ENCODE data around the gene MAPKAP1.
A peak's percentile ranks its signal among the peaks of the same experiment; 100 is the strongest.

MAPKAP1 gene

GRCh38 chr9:125436613-125437443 lies 270.2 kb downstream of the MAPKAP1 start:
- in situ Hi-C loops (cut with MboI; ENCODE audit: low sequenced_read_pairs) = no loop called here
- H3K4me3 ChIP-seq = no peak overlapping the region

GRCh38 chr9:125435776-125436612 lies 271.0 kb downstream of the MAPKAP1 start:
- no peaks in the 10 kb centered on the region for H3K4me1 ChIP-seq
- no peaks in the 10 kb centered on the region for H3K36me3 ChIP-seq (replicated peaks)
- no peak overlapping the region for H3K4me3 ChIP-seq
- no peaks in the 10 kb centered on the region for H3K9me3 ChIP-seq
- DNase-seq (ENCODE audit: low spot score in 2 of 2) = no peak
- no peaks in the 10 kb centered on the region for H3K27me3 ChIP-seq (ENCODE audit: low read depth)
- in situ Hi-C loops (cut with MboI; ENCODE audit: low sequenced_read_pairs) = no loop called here

More at GRCh38 chr9:125436613-125437443, 270.2 kb downstream of the MAPKAP1 start:
- no peaks in the 10 kb centered on the region for H3K4me1 ChIP-seq
- no peaks in the 10 kb centered on the region for H3K9me3 ChIP-seq
- no peaks in the 10 kb centered on the region for H3K27me3 ChIP-seq (ENCODE audit: low read depth)
- DNase-seq (ENCODE audit: low spot score in 2 of 2) = no peak
- H3K36me3 ChIP-seq (replicated peaks) = no peaks in the 10 kb centered on the region

- Histone ChIP-seq H3K27me3 (ENCODE audit: low read depth) (no peaks in the 10 kb centered on the region), H3K36me3 (replicated peaks) (no peaks in the 10 kb centered on the region), H3K4me1 (no peaks in the 10 kb centered on the region), H3K4me3 (no peak overlapping the region), H3K9me3 (no peaks in the 10 kb centered on the region)
- in situ Hi-C loops (cut with MboI; ENCODE audit: low sequenced_read_pairs) = no loop called here
- DNase-seq (ENCODE audit: low spot score in 2 of 2) = no peak
These were observed 271.8 kb downstream of the MAPKAP1 start for GRCh38 chr9:125434986-125435775.

- H3K4me1 ChIP-seq = no peaks in the 10 kb centered on the region
- no peaks in the 10 kb centered on the region for H3K9me3 ChIP-seq
- no peaks in the 10 kb centered on the region for H3K27me3 ChIP-seq (ENCODE audit: low read depth)
- in situ Hi-C loops (cut with MboI; ENCODE audit: low sequenced_read_pairs) = no loop called here
- H3K4me3 ChIP-seq = no peak overlapping the region
- DNase-seq (ENCODE audit: low spot score in 2 of 2) = no peak
- no peaks in the 10 kb centered on the region for H3K36me3 ChIP-seq (replicated peaks)
These were observed 273.5 kb downstream of the MAPKAP1 start for GRCh38 chr9:125433461-125434011.

GRCh38 chr9:125432715-125433385 lies 274.2 kb downstream of the MAPKAP1 start:
- H3K4me3 ChIP-seq = no peak overlapping the region
- H3K36me3 ChIP-seq (replicated peaks) = no peaks in the 10 kb centered on the region
- no peaks in the 10 kb centered on the region for H3K27me3 ChIP-seq (ENCODE audit: low read depth)
- no peak for DNase-seq (ENCODE audit: low spot score in 2 of 2)
- no peaks in the 10 kb centered on the region for H3K4me1 ChIP-seq
- in situ Hi-C loops (cut with MboI; ENCODE audit: low sequenced_read_pairs) = no loop called here
- H3K9me3 ChIP-seq = no peaks in the 10 kb centered on the region

GRCh38 chr9:125431741-125432271 lies 275.2 kb downstream of the MAPKAP1 start:
- DNase-seq (ENCODE audit: low spot score in 2 of 2) = no peak
- H3K9me3 ChIP-seq = no peaks in the 10 kb centered on the region
- no peaks in the 10 kb centered on the region for H3K27me3 ChIP-seq (ENCODE audit: low read depth)
- no peaks in the 10 kb centered on the region for H3K36me3 ChIP-seq (replicated peaks)
- in situ Hi-C loops (cut with MboI; ENCODE audit: low sequenced_read_pairs) = no loop called here
- no peak overlapping the region for H3K4me3 ChIP-seq
- no peaks in the 10 kb centered on the region for H3K4me1 ChIP-seq

- H3K4me1 ChIP-seq = no peaks in the 10 kb centered on the region
- H3K36me3 ChIP-seq (replicated peaks) = no peaks in the 10 kb centered on the region
- H3K27me3 ChIP-seq (ENCODE audit: low read depth) = no peaks in the 10 kb centered on the region
- no peak overlapping the region for H3K4me3 ChIP-seq
- no peaks in the 10 kb centered on the region for H3K9me3 ChIP-seq
- in situ Hi-C loops (cut with MboI; ENCODE audit: low sequenced_read_pairs) = no loop called here
- no peak for DNase-seq (ENCODE audit: low spot score in 2 of 2)
These were observed 276.0 kb downstream of the MAPKAP1 start for GRCh38 chr9:125431012-125431305.

- no peaks in the 10 kb centered on the region for H3K36me3 ChIP-seq (replicated peaks)
- no peaks in the 10 kb centered on the region for H3K9me3 ChIP-seq
- no peaks in the 10 kb centered on the region for H3K27me3 ChIP-seq (ENCODE audit: low read depth)
- no peak for DNase-seq (ENCODE audit: low spot score in 2 of 2)
- no peak overlapping the region for H3K4me3 ChIP-seq
- H3K4me1 ChIP-seq = no peaks in the 10 kb centered on the region
- in situ Hi-C loops (cut with MboI; ENCODE audit: low sequenced_read_pairs) = no loop called here
These were observed 276.6 kb downstream of the MAPKAP1 start for GRCh38 chr9:125430161-125431011.

- Histone ChIP-seq H3K4me1 (no peaks in the 10 kb centered on the region), H3K9me3 (no peaks in the 10 kb centered on the region), H3K36me3 (replicated peaks) (no peaks in the 10 kb centered on the region), H3K27me3 (ENCODE audit: low read depth) (no peaks in the 10 kb centered on the region), H3K4me3 (no peak overlapping the region)
- no peak for DNase-seq (ENCODE audit: low spot score in 2 of 2)
- in situ Hi-C loops (cut with MboI; ENCODE audit: low sequenced_read_pairs) = no loop called here
These were observed 277.4 kb downstream of the MAPKAP1 start for GRCh38 chr9:125429476-125430160.

GRCh38 chr9:125428902-125429467 lies 278.0 kb downstream of the MAPKAP1 start:
- no peak for DNase-seq (ENCODE audit: low spot score in 2 of 2)
- H3K36me3 ChIP-seq (replicated peaks) = no peaks in the 10 kb centered on the region
- H3K4me1 ChIP-seq = no peaks in the 10 kb centered on the region
- no peaks in the 10 kb centered on the region for H3K9me3 ChIP-seq
- no peaks in the 10 kb centered on the region for H3K27me3 ChIP-seq (ENCODE audit: low read depth)
- H3K4me3 ChIP-seq = no peak overlapping the region
- in situ Hi-C loops (cut with MboI; ENCODE audit: low sequenced_read_pairs) = no loop called here

- Histone ChIP-seq H3K9me3 (no peaks in the 10 kb centered on the region), H3K27me3 (ENCODE audit: low read depth) (no peaks in the 10 kb centered on the region), H3K4me1 (no peaks in the 10 kb centered on the region), H3K4me3 (no peak overlapping the region), H3K36me3 (replicated peaks) (no peaks in the 10 kb centered on the region)
- in situ Hi-C loops (cut with MboI; ENCODE audit: low sequenced_read_pairs) = no loop called here
- DNase-seq (ENCODE audit: low spot score in 2 of 2) = peak in 1 of 2 experiments; percentile 65
These were observed 278.7 kb downstream of the MAPKAP1 start for GRCh38 chr9:125428060-125428901.
